Type B pancreatic cell (in vitro differentiated cells): ENCODE results near the gene C3orf20. TPM values are rescaled to one million over a fixed set of nuclear protein-coding genes. Genes with fewer than 3 reads are reported as not detected.

ENCODE experiments used
- DNase-seq: peaks from one replicate; pipeline ENCODE4 v3.0.0; 2021; ENCODE audit warnings: mixed read lengths; ENCODE audit not compliant: unreplicated experiment; ENCODE audit errors: extremely low spot score
- H3K27ac Mint-ChIP-seq: 2 replicates; pipeline ENCODE4 v1.8.0; 2021; ENCODE audit warnings: mild to moderate bottlenecking, mixed read lengths
- H3K27me3 Mint-ChIP-seq: 2 replicates; pipeline ENCODE4 v1.8.0; 2021; ENCODE audit warnings: mixed read lengths
- H3K36me3 Mint-ChIP-seq: 2 replicates; pipeline ENCODE4 v1.8.0; 2021; ENCODE audit warnings: mixed read lengths
- H3K4me1 Mint-ChIP-seq: one replicate; pipeline ENCODE4 v1.8.0; 2021; ENCODE audit warnings: mixed read lengths; ENCODE audit not compliant: unreplicated experiment
- H3K4me3 Mint-ChIP-seq: 2 replicates; pipeline ENCODE4 v1.8.0; 2021; ENCODE audit warnings: mild to moderate bottlenecking, mixed read lengths
- H3K9me3 Mint-ChIP-seq: 2 replicates; pipeline ENCODE4 v1.8.0; 2021; ENCODE audit warnings: mixed read lengths
- total RNA-seq: library from RNA; stranded (reverse); gene quantifications from 2 replicates; pipeline ENCODE4 v1.2.1, GENCODE V29; 2021; ENCODE audit warnings: low replicate concordance
- TF ChIP-seq, protein P1 (sequence below): fragments of 200-600 bp; sonication (generic); conservative IDR thresholded peaks from 2 replicates; pipeline ENCODE4 v1.5.0; 2021; ENCODE audit warnings: antibody characterized with exemption, mild to moderate bottlenecking

Gene C3orf20
- total RNA-seq, 1 donor from 2014 or later, result 0.24 TPM

DNA sequence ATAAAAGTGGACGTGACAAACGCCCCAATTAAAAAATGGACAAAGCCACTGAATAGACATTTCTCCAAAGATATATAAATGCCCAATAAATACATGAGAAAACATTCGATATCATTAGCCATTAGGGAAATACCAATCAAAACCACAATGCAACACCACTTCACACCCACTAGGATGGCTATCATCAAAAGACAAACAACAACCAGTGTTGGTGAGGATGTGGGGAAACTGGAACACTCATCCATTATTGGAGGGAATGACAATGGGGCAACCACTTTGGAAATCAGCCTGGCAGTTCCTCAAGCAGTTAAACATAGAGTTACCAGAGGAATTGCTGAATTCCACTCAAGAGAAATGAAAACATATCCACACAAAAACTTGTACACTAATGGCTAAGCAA is 111.4 kb downstream of the C3orf20 start:
- H3K4me1 Mint-ChIP-seq, result peaks cover 25% of the 10 kb centered on the region
- H3K9me3 Mint-ChIP-seq, result no peaks in the 10 kb centered on the region
- H3K4me3 Mint-ChIP-seq, result no peak overlapping the region
- H3K36me3 Mint-ChIP-seq, result no peaks in the 10 kb centered on the region
- peaks cover 44% of the 10 kb centered on the region for H3K27me3 Mint-ChIP-seq
- TF ChIP-seq, protein P1, sequence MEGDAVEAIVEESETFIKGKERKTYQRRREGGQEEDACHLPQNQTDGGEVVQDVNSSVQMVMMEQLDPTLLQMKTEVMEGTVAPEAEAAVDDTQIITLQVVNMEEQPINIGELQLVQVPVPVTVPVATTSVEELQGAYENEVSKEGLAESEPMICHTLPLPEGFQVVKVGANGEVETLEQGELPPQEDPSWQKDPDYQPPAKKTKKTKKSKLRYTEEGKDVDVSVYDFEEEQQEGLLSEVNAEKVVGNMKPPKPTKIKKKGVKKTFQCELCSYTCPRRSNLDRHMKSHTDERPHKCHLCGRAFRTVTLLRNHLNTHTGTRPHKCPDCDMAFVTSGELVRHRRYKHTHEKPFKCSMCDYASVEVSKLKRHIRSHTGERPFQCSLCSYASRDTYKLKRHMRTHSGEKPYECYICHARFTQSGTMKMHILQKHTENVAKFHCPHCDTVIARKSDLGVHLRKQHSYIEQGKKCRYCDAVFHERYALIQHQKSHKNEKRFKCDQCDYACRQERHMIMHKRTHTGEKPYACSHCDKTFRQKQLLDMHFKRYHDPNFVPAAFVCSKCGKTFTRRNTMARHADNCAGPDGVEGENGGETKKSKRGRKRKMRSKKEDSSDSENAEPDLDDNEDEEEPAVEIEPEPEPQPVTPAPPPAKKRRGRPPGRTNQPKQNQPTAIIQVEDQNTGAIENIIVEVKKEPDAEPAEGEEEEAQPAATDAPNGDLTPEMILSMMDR, result no peak
- no peak for DNase-seq
- H3K27ac Mint-ChIP-seq, result no peak overlapping the region

DNA sequence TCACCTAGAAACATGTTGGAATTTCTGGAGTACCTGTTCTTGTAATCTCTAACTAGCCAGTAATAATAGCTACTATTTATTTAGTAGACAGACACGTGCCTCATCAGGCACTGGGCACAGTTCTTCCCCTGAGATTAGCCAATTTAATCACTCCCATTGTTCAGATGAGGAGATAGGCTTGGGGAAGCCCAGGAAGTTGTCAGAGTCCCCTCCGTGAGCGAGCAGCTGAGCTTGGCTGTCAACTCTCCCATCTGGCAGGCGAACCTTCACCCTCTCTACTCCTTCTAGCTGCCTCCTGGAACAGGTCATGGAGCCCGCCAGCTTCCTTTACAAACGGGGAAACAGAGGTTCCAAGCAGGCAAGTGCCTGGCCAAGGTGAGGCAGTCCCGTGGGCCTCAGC is 112.7 kb downstream of the C3orf20 start:
- Mint-ChIP-seq H3K4me1 (peaks cover 27% of the 10 kb centered on the region), H3K27ac (no peak overlapping the region), H3K36me3 (no peaks in the 10 kb centered on the region), H3K9me3 (no peaks in the 10 kb centered on the region), H3K27me3 (peaks cover 42% of the 10 kb centered on the region), H3K4me3 (no peak overlapping the region)
- TF ChIP-seq, protein P1, result no peak
- DNase-seq, result no peak

DNA sequence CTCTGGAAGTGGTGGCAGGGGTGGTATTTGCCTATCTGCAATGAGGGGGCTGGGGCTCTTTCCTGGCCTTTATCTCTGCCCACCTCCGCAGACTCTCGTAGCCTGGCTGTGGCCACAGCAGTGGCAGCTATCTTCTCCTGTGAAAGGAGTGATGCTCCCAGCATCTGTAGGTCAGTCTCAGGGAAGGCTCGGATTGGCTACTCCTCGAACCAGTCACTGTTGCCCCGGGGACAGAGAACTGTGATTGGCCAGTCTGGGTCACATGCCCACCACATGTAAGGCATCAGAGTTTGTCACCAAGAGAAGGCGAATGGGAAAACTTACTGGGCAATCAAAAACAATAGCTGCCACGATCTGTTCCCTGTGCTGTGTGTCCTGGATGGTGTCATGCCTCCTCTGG is 113.7 kb downstream of the C3orf20 start:
- TF ChIP-seq, protein P1, result no peak
- H3K27me3 Mint-ChIP-seq, result peaks cover 45% of the 10 kb centered on the region
- DNase-seq, result no peak
- H3K4me3 Mint-ChIP-seq, result no peak overlapping the region
- peaks cover 30% of the 10 kb centered on the region for H3K4me1 Mint-ChIP-seq
- no peaks in the 10 kb centered on the region for H3K9me3 Mint-ChIP-seq
- H3K27ac Mint-ChIP-seq, result no peak overlapping the region
- no peaks in the 10 kb centered on the region for H3K36me3 Mint-ChIP-seq

DNA sequence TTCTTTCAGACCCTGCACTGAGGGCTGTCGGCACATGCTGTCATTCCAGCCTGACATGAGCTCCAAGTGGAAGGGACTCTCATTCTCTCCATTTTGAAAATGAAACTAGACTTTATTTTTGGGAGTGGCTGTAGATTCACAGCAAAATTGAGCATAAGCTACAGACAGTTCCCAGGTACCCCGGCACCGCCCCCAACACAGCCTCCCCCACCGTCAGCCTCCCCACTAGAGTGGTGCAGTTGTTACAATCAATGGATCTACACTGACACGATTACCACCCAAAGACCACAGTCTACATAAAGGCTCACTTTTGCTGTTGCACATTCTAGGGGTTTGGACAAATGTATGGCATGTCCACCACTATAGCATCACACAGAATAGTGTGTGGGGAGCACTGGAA is 114.3 kb downstream of the C3orf20 start:
- Mint-ChIP-seq H3K27me3 (peaks cover 49% of the 10 kb centered on the region), H3K4me3 (no peak overlapping the region), H3K27ac (no peak overlapping the region), H3K9me3 (no peaks in the 10 kb centered on the region), H3K4me1 (peaks cover 24% of the 10 kb centered on the region), H3K36me3 (no peaks in the 10 kb centered on the region)
- TF ChIP-seq, protein P1, result no peak
- DNase-seq, result no peak

DNA sequence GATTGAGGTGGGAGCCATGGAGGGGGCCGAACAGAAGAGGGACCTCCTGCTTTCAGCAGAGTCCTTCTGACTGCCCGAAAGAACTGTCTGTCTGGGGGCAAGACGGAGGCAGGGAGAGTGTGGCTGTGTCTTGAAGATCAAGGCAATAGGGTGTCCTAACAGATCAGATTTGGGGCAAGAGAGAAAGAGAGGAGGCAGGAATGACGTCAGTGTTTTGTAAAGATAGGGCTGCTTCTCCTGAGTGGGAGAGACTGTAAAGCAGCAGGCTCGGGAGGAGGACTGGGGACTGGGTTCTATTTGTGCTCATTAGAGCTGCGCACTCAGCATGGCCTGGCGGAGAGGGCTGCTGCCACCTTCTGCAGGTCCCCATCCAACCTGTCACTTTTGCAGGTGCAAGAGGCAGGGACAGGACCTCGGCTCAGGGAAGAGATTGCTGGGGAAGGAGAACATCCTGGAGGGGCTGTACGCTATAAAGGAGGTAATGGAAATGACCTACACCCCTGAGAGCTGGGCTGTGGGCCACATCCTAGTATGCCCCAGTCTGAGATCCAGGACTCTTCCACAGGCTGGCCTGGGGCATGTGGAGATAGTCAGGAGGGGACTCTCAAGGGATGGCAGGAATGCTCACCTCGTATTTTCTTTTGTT is 114.8 kb downstream of the C3orf20 start:
- DNase-seq, result no peak
- Mint-ChIP-seq H3K27me3 (peaks cover 55% of the 10 kb centered on the region), H3K36me3 (no peaks in the 10 kb centered on the region), H3K27ac (no peak overlapping the region), H3K9me3 (no peaks in the 10 kb centered on the region), H3K4me1 (peaks cover 21% of the 10 kb centered on the region), H3K4me3 (no peak overlapping the region)
- TF ChIP-seq, protein P1, result no peak
